Tibial nerve (tissue), 3 donors: ENCODE data around the gene KATNAL2.

Source experiments
- CTCF ChIP-seq, 5 experiments: fragments of 200-600 bp in 3 of 5; fragments of 450-650 bp in 2 of 5; sonication (generic) in 3 of 5; IDR thresholded peaks; one replicate each; pipeline ENCODE4 v1.5.1; 2016 to 2019; ENCODE audit warnings: antibody characterized with exemption in 5 of 5, mild to moderate bottlenecking in 3 of 5, moderate library complexity in 2 of 5
- POLR2A ChIP-seq, 2 donors: fragments of 450-650 bp; IDR thresholded peaks; one replicate each; pipeline ENCODE4 v1.6.1; 2017; ENCODE audit warnings: antibody characterized with exemption in 2 of 2, mild to moderate bottlenecking in 2 of 2, moderate library complexity in 2 of 2

DNA sequence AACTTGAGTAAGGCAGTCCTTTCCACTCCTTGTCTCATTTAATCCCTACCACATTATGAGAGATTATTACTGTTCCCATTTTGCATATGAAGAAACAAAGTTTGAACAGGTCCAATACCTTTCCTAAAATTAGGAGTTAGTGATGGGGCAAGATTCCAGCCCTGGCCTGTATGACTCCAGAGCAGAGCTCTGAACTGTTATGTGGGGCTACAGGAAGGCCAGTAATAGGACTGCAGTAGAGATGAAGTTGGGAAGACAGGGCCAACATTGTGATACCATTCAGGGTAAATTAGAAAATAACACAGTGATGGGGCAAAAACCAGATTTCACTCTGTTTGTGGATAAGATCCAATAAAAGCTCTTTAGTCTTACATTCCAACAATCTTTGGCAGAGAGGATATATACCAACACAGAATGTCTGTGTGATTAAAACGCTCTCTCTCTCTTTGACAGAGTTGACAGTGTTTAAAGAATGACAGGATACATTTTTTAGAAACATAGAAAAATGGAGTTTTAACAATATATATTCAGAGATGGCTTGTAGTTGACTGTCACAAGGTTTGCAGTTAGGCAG, 22.7 kb downstream of the KATNAL2 start:
- TF ChIP-seq POLR2A (IDR thresholded peaks at IDR 0.05), result no peak
- no peak for TF ChIP-seq CTCF (IDR thresholded peaks at IDR 0.05)
